ENCODE results near the gene SLC9A8. TPM values are rescaled to one million over a fixed set of nuclear protein-coding genes. Genes with fewer than 3 reads are reported as not detected.
A peak's percentile ranks its signal among the peaks of the same experiment; 100 is the strongest.
"Not testable (repeated sequence)": the region's sequence is repeated elsewhere in the genome, so short reads cannot be mapped to it uniquely, and the experiment has no call there.

SLC9A8 gene
- total and polyA plus RNA-seq, 5 experiments from 2014 or later: 4.7 to 29.3 (median 9.0) TPM

GRCh38 chr20:49779972-49780371 is 32.7 kb upstream of the SLC9A8 start:
- Mint-ChIP-seq H3K36me3 (no peaks in the 10 kb centered on the region), H3K27me3 (peaks cover 0 to 6% (median 1%) of the 10 kb centered on the region in 5 donors), H3K4me1 (peaks cover 0 to 15% (median 3%) of the 10 kb centered on the region in 4 donors), H3K27ac (no peak overlapping the region), H3K9me3 (no peaks in the 10 kb centered on the region), H3K4me3 (no peak overlapping the region)
- POLR2A ChIA-PET: interaction anchor here (0.9 kb wide), 1 partner anchor 44 kb away, joined by 3 read pairs; no protein-coding TSS in a partner anchor
- no peak for DNase-seq
- no peak for ATAC-seq

- H3K27me3 Mint-ChIP-seq: peaks cover 0 to 6% (median 0%) of the 10 kb centered on the region in 5 donors
- no peak for ATAC-seq
- POLR2A ChIA-PET: no interaction called here
- no peaks in the 10 kb centered on the region for H3K9me3 Mint-ChIP-seq
- H3K36me3 Mint-ChIP-seq: no peaks in the 10 kb centered on the region
- no peak for DNase-seq
- H3K4me1 Mint-ChIP-seq: peaks cover 2 to 18% (median 5%) of the 10 kb centered on the region in 4 donors
- no peak overlapping the region for H3K27ac Mint-ChIP-seq
- no peak overlapping the region for H3K4me3 Mint-ChIP-seq
Observed at GRCh38 chr20:49781676-49782075, 31.0 kb upstream of the SLC9A8 start.

- peaks cover 2 to 18% (median 5%) of the 10 kb centered on the region in 4 donors for H3K4me1 Mint-ChIP-seq
- H3K9me3 Mint-ChIP-seq, H3K27ac Mint-ChIP-seq, H3K36me3 Mint-ChIP-seq, H3K27me3 Mint-ChIP-seq, POLR2A ChIA-PET, DNase-seq, H3K4me3 Mint-ChIP-seq, ATAC-seq: not testable (repeated sequence)
Observed at GRCh38 chr20:49782439-49782838, 30.2 kb upstream of the SLC9A8 start.

- not testable (repeated sequence) for H3K27me3 Mint-ChIP-seq, H3K27ac Mint-ChIP-seq, H3K9me3 Mint-ChIP-seq, H3K4me3 Mint-ChIP-seq, ATAC-seq, DNase-seq, H3K36me3 Mint-ChIP-seq
- H3K4me1 Mint-ChIP-seq: peaks cover 2 to 22% (median 5%) of the 10 kb centered on the region in 4 donors
- POLR2A ChIA-PET: interaction anchor here (0.6 kb wide), 1 partner anchor 15 kb away, joined by 3 read pairs; no protein-coding TSS in a partner anchor
Observed at GRCh38 chr20:49783021-49783995, 29.3 kb upstream of the SLC9A8 start.

- Mint-ChIP-seq H3K4me3 (no peak overlapping the region), H3K4me1 (peaks cover 2 to 25% (median 5%) of the 10 kb centered on the region in 4 donors), H3K36me3 (no peaks in the 10 kb centered on the region), H3K9me3 (no peaks in the 10 kb centered on the region), H3K27me3 (no peaks in the 10 kb centered on the region), H3K27ac (no peak overlapping the region)
- POLR2A ChIA-PET: no interaction called here
- ATAC-seq (no peak), DNase-seq (no peak)
Observed at GRCh38 chr20:49784291-49784690, 28.3 kb upstream of the SLC9A8 start.

- H3K9me3 Mint-ChIP-seq: no peaks in the 10 kb centered on the region
- no peaks in the 10 kb centered on the region for H3K27me3 Mint-ChIP-seq
- no peaks in the 10 kb centered on the region for H3K36me3 Mint-ChIP-seq
- H3K27ac Mint-ChIP-seq: no peak overlapping the region
- ATAC-seq: no peak
- H3K4me1 Mint-ChIP-seq: peaks cover 2 to 33% (median 5%) of the 10 kb centered on the region in 4 donors
- POLR2A ChIA-PET: no interaction called here
- DNase-seq: no peak
- peak overlapping the region in 1 of 10 donors; percentile 42 for H3K4me3 Mint-ChIP-seq
Observed at GRCh38 chr20:49785149-49785851, 27.3 kb upstream of the SLC9A8 start.

GRCh38 chr20:49785852-49786175 is 26.8 kb upstream of the SLC9A8 start:
- no peaks in the 10 kb centered on the region for H3K36me3 Mint-ChIP-seq
- H3K4me3 Mint-ChIP-seq: peak overlapping the region in 1 of 10 donors; percentile 54
- no peaks in the 10 kb centered on the region for H3K9me3 Mint-ChIP-seq
- POLR2A ChIA-PET: no interaction called here
- DNase-seq (no peak), ATAC-seq (no peak)
- H3K27me3 Mint-ChIP-seq: no peaks in the 10 kb centered on the region
- H3K27ac Mint-ChIP-seq: peak overlapping the region in 1 of 10 donors; percentile 27
- peaks cover 2 to 36% (median 5%) of the 10 kb centered on the region in 4 donors for H3K4me1 Mint-ChIP-seq

- Mint-ChIP-seq H3K9me3 (no peaks in the 10 kb centered on the region), H3K27ac (peak overlapping the region in 1 of 10 donors; percentile 27)
Observed at GRCh38 chr20:49786196-49786595, 26.4 kb upstream of the SLC9A8 start.

GRCh38 chr20:49786668-49787370 is 25.8 kb upstream of the SLC9A8 start:
- H3K27ac Mint-ChIP-seq: no peak overlapping the region
- peaks cover 0 to 2% (median 0%) of the 10 kb centered on the region in 5 donors for H3K27me3 Mint-ChIP-seq
- H3K36me3 Mint-ChIP-seq: no peaks in the 10 kb centered on the region
- H3K4me3 Mint-ChIP-seq: peak overlapping the region in 1 of 10 donors; percentile 1
- POLR2A ChIA-PET: no interaction called here
- ATAC-seq (no peak), DNase-seq (no peak)
- H3K4me1 Mint-ChIP-seq: peaks cover 2 to 37% (median 5%) of the 10 kb centered on the region in 4 donors
- no peaks in the 10 kb centered on the region for H3K9me3 Mint-ChIP-seq

More at GRCh38 chr20:49786196-49786595, 26.4 kb upstream of the SLC9A8 start:
- Mint-ChIP-seq H3K36me3 (no peaks in the 10 kb centered on the region), H3K4me3 (peak overlapping the region in 1 of 10 donors; percentile 54), H3K4me1 (peaks cover 2 to 37% (median 5%) of the 10 kb centered on the region in 4 donors), H3K27me3 (peaks cover 0 to 1% (median 0%) of the 10 kb centered on the region in 5 donors)
- no peak for ATAC-seq
- POLR2A ChIA-PET: no interaction called here
- no peak for DNase-seq

- no peaks in the 10 kb centered on the region for H3K9me3 Mint-ChIP-seq
- ATAC-seq (no peak), DNase-seq (no peak)
- H3K4me3 Mint-ChIP-seq: no peak overlapping the region
- no peaks in the 10 kb centered on the region for H3K36me3 Mint-ChIP-seq
- no peak overlapping the region for H3K27ac Mint-ChIP-seq
- peaks cover 0 to 4% (median 0%) of the 10 kb centered on the region in 5 donors for H3K27me3 Mint-ChIP-seq
- POLR2A ChIA-PET: interaction anchor here (1.6 kb wide), 1 partner anchor 25 kb away, joined by 4 read pairs; the partner anchor contains the start of gene SLC9A8
- H3K4me1 Mint-ChIP-seq: peaks cover 2 to 35% (median 4%) of the 10 kb centered on the region in 4 donors
Observed at GRCh38 chr20:49787371-49788357, 25.0 kb upstream of the SLC9A8 start.

- no peak overlapping the region for H3K4me3 Mint-ChIP-seq
- ATAC-seq (no peak), DNase-seq (no peak)
- H3K9me3 Mint-ChIP-seq: no peaks in the 10 kb centered on the region
- no peak overlapping the region for H3K27ac Mint-ChIP-seq
- POLR2A ChIA-PET: no interaction called here
- H3K27me3 Mint-ChIP-seq: peaks cover 2 to 11% (median 8%) of the 10 kb centered on the region in 5 donors
- peaks cover 2 to 55% (median 9%) of the 10 kb centered on the region in 4 donors for H3K4me1 Mint-ChIP-seq
- H3K36me3 Mint-ChIP-seq: peaks cover 0 to 5% (median 0%) of the 10 kb centered on the region in 3 donors
Observed at GRCh38 chr20:49790077-49790798, 22.4 kb upstream of the SLC9A8 start.

All from naive thymus-derived CD8-positive, alpha-beta T cell (primary cell).